ENCODE results near the gene FAM53B. TPM values are rescaled to one million over a fixed set of nuclear protein-coding genes. Genes with fewer than 3 reads are reported as not detected.
"Not testable (repeated sequence)": the region's sequence is repeated elsewhere in the genome, so short reads cannot be mapped to it uniquely, and the experiment has no call there.

FAM53B gene
- total RNA-seq, 1 experiment from 2014 or later = 11.2 TPM

GRCh38 chr10:124590216-124591122 lies 153.7 kb downstream of the FAM53B start:
- H3K36me3 Mint-ChIP-seq (ENCODE audit: insufficient read depth, unreplicated experiment) = no peaks in the 10 kb centered on the region
- CTCF ChIA-PET = interaction anchor here (0.6 to 1.5 kb wide), 3 partner anchors 128 to 199 kb away, joined by 3 to 4 read pairs (median 3); no protein-coding TSS in a partner anchor
- no peak for TF ChIP-seq CTCF (IDR thresholded peaks at IDR 0.05; ENCODE audit: unreplicated experiment)
- no peak for DNase-seq
- H3K27ac Mint-ChIP-seq (ENCODE audit: unreplicated experiment) = no peak overlapping the region
- H3K9me3 Mint-ChIP-seq (ENCODE audit: low read depth, unreplicated experiment) = peaks cover 2% of the 10 kb centered on the region
- H3K27me3 Mint-ChIP-seq (ENCODE audit: unreplicated experiment) = peaks cover 28% of the 10 kb centered on the region
- no peaks in the 10 kb centered on the region for H3K4me1 Mint-ChIP-seq (ENCODE audit: low read depth, unreplicated experiment)
- intact Hi-C loops (cut with micrococcal nuclease; ENCODE audit: unreplicated experiment) = no loop called here
- BruUV-seq (replicated peaks) = no TSS peak
- H3K4me3 Mint-ChIP-seq (ENCODE audit: low read depth, unreplicated experiment) = peak overlapping the region; percentile 40

- BruUV-seq (replicated peaks) = no TSS peak
- no peaks in the 10 kb centered on the region for H3K4me1 Mint-ChIP-seq (ENCODE audit: low read depth, unreplicated experiment)
- intact Hi-C loops (cut with micrococcal nuclease; ENCODE audit: unreplicated experiment) = no loop called here
Measured at GRCh38 chr10:124589491-124590041, 154.6 kb downstream of the FAM53B start.

GRCh38 chr10:124588736-124589490 lies 155.3 kb downstream of the FAM53B start:
- BruUV-seq (replicated peaks) = no TSS peak
- CTCF ChIA-PET = interaction anchor here (1.1 to 1.5 kb wide), 2 partner anchors 11 to 152 kb away, joined by 3 to 4 read pairs; no protein-coding TSS in a partner anchor
- Mint-ChIP-seq H3K27me3 (ENCODE audit: unreplicated experiment) (peaks cover 28% of the 10 kb centered on the region), H3K4me1 (ENCODE audit: low read depth, unreplicated experiment) (no peaks in the 10 kb centered on the region), H3K9me3 (ENCODE audit: low read depth, unreplicated experiment) (peaks cover 2% of the 10 kb centered on the region), H3K4me3 (ENCODE audit: low read depth, unreplicated experiment) (peak overlapping the region; percentile 40), H3K36me3 (ENCODE audit: insufficient read depth, unreplicated experiment) (no peaks in the 10 kb centered on the region), H3K27ac (ENCODE audit: unreplicated experiment) (no peak overlapping the region)
- DNase-seq = no peak
- intact Hi-C loops (cut with micrococcal nuclease; ENCODE audit: unreplicated experiment) = no loop called here
- no peak for TF ChIP-seq CTCF (IDR thresholded peaks at IDR 0.05; ENCODE audit: unreplicated experiment)

More at GRCh38 chr10:124589491-124590041, 154.6 kb downstream of the FAM53B start:
- Mint-ChIP-seq H3K4me3 (ENCODE audit: low read depth, unreplicated experiment) (peak overlapping the region; percentile 40), H3K27me3 (ENCODE audit: unreplicated experiment) (peaks cover 28% of the 10 kb centered on the region), H3K27ac (ENCODE audit: unreplicated experiment) (no peak overlapping the region), H3K9me3 (ENCODE audit: low read depth, unreplicated experiment) (peaks cover 2% of the 10 kb centered on the region), H3K36me3 (ENCODE audit: insufficient read depth, unreplicated experiment) (no peaks in the 10 kb centered on the region)
- TF ChIP-seq CTCF (IDR thresholded peaks at IDR 0.05; ENCODE audit: unreplicated experiment) = no peak
- DNase-seq = peak; percentile 12
- CTCF ChIA-PET = interaction anchor here (0.6 to 1.5 kb wide), 4 partner anchors 11 to 200 kb away, joined by 3 to 4 read pairs (median 3); no protein-coding TSS in a partner anchor

- H3K4me1 Mint-ChIP-seq (ENCODE audit: low read depth, unreplicated experiment); CTCF ChIA-PET; intact Hi-C loops (cut with micrococcal nuclease; ENCODE audit: unreplicated experiment); BruUV-seq (replicated peaks); H3K4me3 Mint-ChIP-seq (ENCODE audit: low read depth, unreplicated experiment); DNase-seq; H3K36me3 Mint-ChIP-seq (ENCODE audit: insufficient read depth, unreplicated experiment); H3K27ac Mint-ChIP-seq (ENCODE audit: unreplicated experiment); H3K9me3 Mint-ChIP-seq (ENCODE audit: low read depth, unreplicated experiment): not testable (repeated sequence)
- H3K27me3 Mint-ChIP-seq (ENCODE audit: unreplicated experiment) = peaks cover 28% of the 10 kb centered on the region
Measured at GRCh38 chr10:124588341-124588735, 155.8 kb downstream of the FAM53B start.

Data from Calu3 (cell line).